OCI-LY1 (cell line): ENCODE measurements around the gene GPR68.
A peak's percentile ranks its signal among the peaks of the same experiment; 100 is the strongest.

ENCODE experiments used
- H2AFZ ChIP-seq: fragments of 200-600 bp; sonication (generic), shearing (Covaris generic); 2 replicates; pipeline ENCODE4 v1.6.0; 2014; ENCODE audit warnings: antibody characterized with exemption, mild to moderate bottlenecking, low read length
- H3F3A ChIP-seq: fragments of 200-600 bp; sonication (generic), shearing (Covaris generic); 2 replicates; pipeline ENCODE4 v1.6.0; 2014; ENCODE audit warnings: mild to moderate bottlenecking, antibody characterized with exemption, low read length, moderate library complexity; ENCODE audit not compliant: insufficient read depth
- H3K27ac ChIP-seq: fragments of 200-600 bp; sonication (generic); 2 replicates; pipeline ENCODE4 v1.5.1; 2014; ENCODE audit warnings: low read length, mixed run types, mild to moderate bottlenecking, low read depth; ENCODE audit not compliant: poor library complexity, severe bottlenecking
- H3K27me3 ChIP-seq: fragments of 200-600 bp; sonication (generic); 2 replicates; pipeline ENCODE4 v1.6.0; 2014; ENCODE audit warnings: antibody characterized with exemption, mild to moderate bottlenecking, low read length, moderate library complexity; ENCODE audit not compliant: insufficient read depth
- H3K36me3 ChIP-seq: fragments of 200-600 bp; sonication (generic); 2 replicates; pipeline ENCODE4 v1.6.1; 2014; ENCODE audit warnings: mild to moderate bottlenecking, antibody characterized with exemption, low read length, moderate library complexity, mixed read lengths; ENCODE audit not compliant: insufficient read depth
- H3K4me1 ChIP-seq: fragments of 200-600 bp; sonication (generic); 2 replicates; pipeline ENCODE4 v1.5.1; 2014; ENCODE audit warnings: mild to moderate bottlenecking, low read length, moderate library complexity; ENCODE audit not compliant: insufficient read depth, severe bottlenecking
- H3K4me2 ChIP-seq: fragments of 200-600 bp; sonication (generic), shearing (Covaris generic); 2 replicates; pipeline ENCODE4 v1.6.1; 2014; ENCODE audit warnings: low read length
- H3K4me3 ChIP-seq: fragments of 200-600 bp; sonication (generic); 2 replicates; pipeline ENCODE4 v1.5.1; 2014; ENCODE audit warnings: low read length, low read depth, mild to moderate bottlenecking, mixed read lengths; ENCODE audit not compliant: poor library complexity, severe bottlenecking
- H3K79me2 ChIP-seq: fragments of 200-600 bp; shearing (Covaris generic); 2 replicates; pipeline ENCODE4 v1.6.1; 2016; ENCODE audit warnings: mixed run types, low read length, mixed read lengths; ENCODE audit not compliant: insufficient read depth
- H3K9ac ChIP-seq: fragments of 200-600 bp; sonication (generic), shearing (Covaris generic); 2 replicates; pipeline ENCODE4 v1.6.1; 2014; ENCODE audit warnings: mild to moderate bottlenecking, low read length, mixed read lengths
- H3K9me2 ChIP-seq: fragments of 200-600 bp; sonication (generic), shearing (Covaris generic); 2 replicates; pipeline ENCODE4 v1.6.1; 2014; ENCODE audit warnings: low read depth, mild to moderate bottlenecking, low read length, mixed read lengths
- H3K9me3 ChIP-seq: fragments of 200-600 bp; shearing (Covaris generic); 2 replicates; pipeline ENCODE4 v1.6.1; 2014; ENCODE audit warnings: low read length, mixed read lengths
- H4K20me1 ChIP-seq: fragments of 200-600 bp; sonication (generic), shearing (Covaris generic); 2 replicates; pipeline ENCODE4 v1.6.0; 2016; ENCODE audit warnings: mild to moderate bottlenecking, low read length; ENCODE audit not compliant: insufficient read depth
- EZH2 ChIP-seq: fragments of 200-600 bp; sonication (generic), shearing (Covaris generic); IDR thresholded peaks from 2 replicates; pipeline ENCODE4 v1.8.0; 2017; ENCODE audit warnings: borderline replicate concordance, mixed run types, mild to moderate bottlenecking, antibody characterized with exemption, low read length, moderate library complexity, mixed read lengths
- TF ChIP-seq, protein P1 (sequence below): fragments of 200-600 bp; sonication (generic), shearing (Covaris generic); IDR thresholded peaks from 2 replicates; pipeline ENCODE4 v1.5.1; 2017; ENCODE audit warnings: mild to moderate bottlenecking, antibody characterized with exemption, low read length, moderate library complexity, mixed read lengths

Gene GPR68

GRCh38 chr14:91284791-91285548, 40.5 kb upstream of the GPR68 start:
- peak overlapping the region; percentile 51 for H3K9ac ChIP-seq
- peaks cover 96% of the 10 kb centered on the region for H3K36me3 ChIP-seq

GRCh38 chr14:91284146-91284790, 39.8 kb upstream of the GPR68 start:
- Histone ChIP-seq H3F3A (no peaks in the 10 kb centered on the region), H3K4me1 (peaks cover 81% of the 10 kb centered on the region), H2AFZ (no peak overlapping the region), H3K27me3 (no peaks in the 10 kb centered on the region), H3K36me3 (peaks cover 96% of the 10 kb centered on the region), H3K27ac (peak overlapping the region; percentile 97), H3K79me2 (no peaks in the 10 kb centered on the region), H3K9me2 (no peaks in the 10 kb centered on the region), H4K20me1 (no peaks in the 10 kb centered on the region), H3K4me2 (peak overlapping the region; percentile 60), H3K9ac (peak overlapping the region; percentile 51), H3K9me3 (no peaks in the 10 kb centered on the region), H3K4me3 (no peak overlapping the region)
- TF ChIP-seq, protein P1, sequence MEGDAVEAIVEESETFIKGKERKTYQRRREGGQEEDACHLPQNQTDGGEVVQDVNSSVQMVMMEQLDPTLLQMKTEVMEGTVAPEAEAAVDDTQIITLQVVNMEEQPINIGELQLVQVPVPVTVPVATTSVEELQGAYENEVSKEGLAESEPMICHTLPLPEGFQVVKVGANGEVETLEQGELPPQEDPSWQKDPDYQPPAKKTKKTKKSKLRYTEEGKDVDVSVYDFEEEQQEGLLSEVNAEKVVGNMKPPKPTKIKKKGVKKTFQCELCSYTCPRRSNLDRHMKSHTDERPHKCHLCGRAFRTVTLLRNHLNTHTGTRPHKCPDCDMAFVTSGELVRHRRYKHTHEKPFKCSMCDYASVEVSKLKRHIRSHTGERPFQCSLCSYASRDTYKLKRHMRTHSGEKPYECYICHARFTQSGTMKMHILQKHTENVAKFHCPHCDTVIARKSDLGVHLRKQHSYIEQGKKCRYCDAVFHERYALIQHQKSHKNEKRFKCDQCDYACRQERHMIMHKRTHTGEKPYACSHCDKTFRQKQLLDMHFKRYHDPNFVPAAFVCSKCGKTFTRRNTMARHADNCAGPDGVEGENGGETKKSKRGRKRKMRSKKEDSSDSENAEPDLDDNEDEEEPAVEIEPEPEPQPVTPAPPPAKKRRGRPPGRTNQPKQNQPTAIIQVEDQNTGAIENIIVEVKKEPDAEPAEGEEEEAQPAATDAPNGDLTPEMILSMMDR = no peak
- TF ChIP-seq EZH2 = no peak

More at GRCh38 chr14:91284791-91285548, 40.5 kb upstream of the GPR68 start:
- Histone ChIP-seq H3K9me3 (no peaks in the 10 kb centered on the region), H3K4me2 (peak overlapping the region; percentile 60), H3K9me2 (no peaks in the 10 kb centered on the region), H3K4me3 (peak overlapping the region; percentile 21), H3F3A (no peaks in the 10 kb centered on the region), H3K4me1 (peaks cover 75% of the 10 kb centered on the region), H3K27me3 (no peaks in the 10 kb centered on the region), H3K27ac (peak overlapping the region; percentile 97), H4K20me1 (no peaks in the 10 kb centered on the region), H2AFZ (no peak overlapping the region), H3K79me2 (no peaks in the 10 kb centered on the region)
- TF ChIP-seq, protein P1 = no peak
- no peak for TF ChIP-seq EZH2

- no peak overlapping the region for H2AFZ ChIP-seq
- no peaks in the 10 kb centered on the region for H3F3A ChIP-seq
- peaks cover 77% of the 10 kb centered on the region for H3K4me1 ChIP-seq
- H4K20me1 ChIP-seq = no peaks in the 10 kb centered on the region
- TF ChIP-seq, protein P1 = no peak
- no peak for TF ChIP-seq EZH2
- no peaks in the 10 kb centered on the region for H3K9me2 ChIP-seq
- no peaks in the 10 kb centered on the region for H3K9me3 ChIP-seq
- peaks cover 96% of the 10 kb centered on the region for H3K36me3 ChIP-seq
- peak overlapping the region; percentile 51 for H3K9ac ChIP-seq
- peak overlapping the region; percentile 97 for H3K27ac ChIP-seq
- no peaks in the 10 kb centered on the region for H3K27me3 ChIP-seq
- peak overlapping the region; percentile 60; the same call in 1 of the 2 replicates for H3K4me2 ChIP-seq
- no peaks in the 10 kb centered on the region for H3K79me2 ChIP-seq
- H3K4me3 ChIP-seq = peak overlapping the region; percentile 37
These were observed 39.2 kb upstream of the GPR68 start for GRCh38 chr14:91283666-91284065.
